Caki2 (cell line): ENCODE results near the gene GGTLC1. TPM values are rescaled to one million over a fixed set of nuclear protein-coding genes. Genes with fewer than 3 reads are reported as not detected.

Experiments
- DNase-seq: peaks from one replicate; pipeline ENCODE4 v3.0.0-alpha.2; 2015; ENCODE audit warnings: low read depth
- in situ Hi-C: cut with HindIII; loops from 2 replicates; pipeline ENCODE4 v1.10.0; 2016; ENCODE audit warnings: low sequenced_read_pairs, low pct_unique_long_range_greater_than_20kb, mixed read lengths
- total RNA-seq: library from RNA; depleted of rRNA; stranded (reverse); fragments of >200 nt; shearing (Covaris generic); gene quantifications from 2 replicates; pipeline ENCODE4 v1.2.3, GENCODE V29; 2014; ENCODE audit warnings: low replicate concordance; rRNA removed

GGTLC1 gene
- not detected in 2 replicates for total RNA-seq

GRCh38 chr20:23988561-23988960, at the start of gene GGTLC1:
GGTLC1 (minus strand) TSS chr20:23988779; CDS start chr20:23986611, 2,168 bp downstream.
- DNase-seq = no peak
- in situ Hi-C loops = no loop called here

DNA sequence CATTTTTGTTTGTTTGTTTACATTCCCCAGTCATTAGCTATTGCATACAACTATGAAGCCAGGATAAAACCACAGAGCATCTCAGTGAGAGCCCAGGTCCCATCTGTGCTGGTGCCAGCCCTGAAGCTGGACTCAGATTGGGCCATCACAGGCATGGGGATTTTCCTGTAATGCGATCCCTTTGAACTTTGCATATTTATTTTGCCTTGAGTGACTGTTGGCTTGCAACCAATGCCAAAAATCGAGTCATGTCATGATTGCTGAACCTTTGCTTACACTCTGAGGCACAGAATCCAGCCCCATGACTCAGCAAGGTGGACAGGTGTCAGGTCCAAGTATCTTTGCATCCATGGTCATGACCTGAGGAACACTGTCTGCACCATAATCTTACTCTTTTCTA, 46.2 kb upstream of the GGTLC1 start:
- peak; percentile 94 for DNase-seq
- in situ Hi-C loops = no loop called here

GRCh38 chr20:24033565-24033964, 45.0 kb upstream of the GGTLC1 start:
- in situ Hi-C loops = no loop called here
- DNase-seq = no peak

GRCh38 chr20:24033151-24033550, 44.6 kb upstream of the GGTLC1 start:
- no peak for DNase-seq
- in situ Hi-C loops = no loop called here

GRCh38 chr20:24032400-24032898, 43.9 kb upstream of the GGTLC1 start:
- no peak for DNase-seq
- in situ Hi-C loops = no loop called here

DNA sequence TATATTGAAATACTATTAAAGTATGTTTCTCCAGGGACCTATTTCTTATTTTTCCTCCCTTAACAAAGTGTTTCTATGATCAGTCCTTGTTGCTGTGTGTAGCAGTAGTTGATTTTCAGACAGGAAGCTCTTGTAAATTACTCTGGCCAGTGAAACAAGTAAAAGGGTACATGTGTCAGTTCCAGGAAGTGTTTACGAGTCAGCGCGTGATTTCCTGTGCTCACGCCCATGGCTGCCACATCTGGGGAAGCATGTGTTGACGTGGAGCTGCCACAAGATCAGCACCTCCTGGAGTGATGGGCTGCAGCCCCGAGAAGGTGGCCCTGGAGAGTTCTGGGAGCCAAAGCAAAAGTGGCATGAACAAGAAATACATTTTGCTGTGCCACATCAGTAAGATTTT, 38.6 kb upstream of the GGTLC1 start:
- no peak for DNase-seq
- in situ Hi-C loops = no loop called here

DNA sequence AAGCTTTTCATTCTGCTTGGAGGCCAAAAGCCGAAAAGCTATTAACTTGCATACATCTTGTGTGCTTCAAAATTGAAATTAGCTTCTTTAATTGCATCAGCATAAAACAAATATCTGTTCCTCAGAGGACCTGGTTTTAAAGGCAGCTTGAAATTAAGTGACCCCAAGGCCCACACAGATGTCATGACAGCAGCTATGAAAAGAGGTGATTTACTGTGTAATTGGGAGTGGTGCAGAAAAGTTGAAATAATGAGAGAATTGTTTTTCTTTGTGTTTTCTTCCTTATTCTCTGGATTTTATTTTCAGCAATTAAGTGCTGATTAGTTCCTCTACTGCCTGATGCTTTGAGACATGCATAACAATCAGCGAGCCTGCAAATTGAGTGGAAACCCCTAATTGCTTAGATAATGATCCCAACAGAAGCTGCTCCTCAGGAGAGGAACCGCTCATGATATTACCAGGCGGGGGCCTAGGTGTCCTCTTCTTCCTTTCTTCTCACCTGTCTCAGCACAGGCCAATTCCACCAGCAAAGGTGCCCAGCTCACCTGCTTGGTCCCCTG, 34.1 kb upstream of the GGTLC1 start:
- in situ Hi-C loops = no loop called here
- no peak for DNase-seq

DNA sequence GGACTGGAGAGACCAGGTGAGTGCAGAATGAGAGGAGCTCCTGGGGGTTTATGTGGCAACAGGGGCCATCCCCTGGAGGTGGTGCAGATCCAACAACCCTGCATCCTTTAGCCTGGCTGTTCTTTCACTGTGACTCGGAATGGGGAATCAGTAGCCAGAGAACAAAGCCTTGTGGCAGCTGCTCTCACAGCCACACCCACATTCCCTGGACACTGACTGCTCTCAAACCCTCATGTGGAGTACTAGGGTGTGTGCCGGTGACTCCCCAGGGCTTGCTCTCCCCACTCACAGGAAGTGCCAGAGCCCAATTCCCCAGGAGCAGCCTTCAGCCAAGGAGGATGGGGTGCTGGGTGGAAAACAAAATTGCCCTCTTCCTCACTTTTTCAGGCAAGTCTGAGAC, 30.2 kb upstream of the GGTLC1 start:
- no peak for DNase-seq
- in situ Hi-C loops = no loop called here

DNA sequence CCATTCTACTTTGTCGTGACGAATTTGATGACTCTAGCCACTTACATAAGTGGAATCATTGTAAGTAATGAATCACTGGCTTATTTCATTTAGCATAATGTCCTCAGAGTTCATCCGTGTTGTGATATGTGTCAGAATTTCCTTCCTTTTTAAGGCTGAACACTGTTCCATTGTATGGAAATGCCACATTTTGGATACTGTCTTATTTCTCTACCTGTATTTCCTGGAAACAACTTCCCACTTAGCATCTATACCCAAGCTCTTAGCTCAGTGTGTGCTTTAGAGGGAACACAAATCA, 28.8 kb upstream of the GGTLC1 start:
- DNase-seq = no peak
- in situ Hi-C loops = no loop called here

DNA sequence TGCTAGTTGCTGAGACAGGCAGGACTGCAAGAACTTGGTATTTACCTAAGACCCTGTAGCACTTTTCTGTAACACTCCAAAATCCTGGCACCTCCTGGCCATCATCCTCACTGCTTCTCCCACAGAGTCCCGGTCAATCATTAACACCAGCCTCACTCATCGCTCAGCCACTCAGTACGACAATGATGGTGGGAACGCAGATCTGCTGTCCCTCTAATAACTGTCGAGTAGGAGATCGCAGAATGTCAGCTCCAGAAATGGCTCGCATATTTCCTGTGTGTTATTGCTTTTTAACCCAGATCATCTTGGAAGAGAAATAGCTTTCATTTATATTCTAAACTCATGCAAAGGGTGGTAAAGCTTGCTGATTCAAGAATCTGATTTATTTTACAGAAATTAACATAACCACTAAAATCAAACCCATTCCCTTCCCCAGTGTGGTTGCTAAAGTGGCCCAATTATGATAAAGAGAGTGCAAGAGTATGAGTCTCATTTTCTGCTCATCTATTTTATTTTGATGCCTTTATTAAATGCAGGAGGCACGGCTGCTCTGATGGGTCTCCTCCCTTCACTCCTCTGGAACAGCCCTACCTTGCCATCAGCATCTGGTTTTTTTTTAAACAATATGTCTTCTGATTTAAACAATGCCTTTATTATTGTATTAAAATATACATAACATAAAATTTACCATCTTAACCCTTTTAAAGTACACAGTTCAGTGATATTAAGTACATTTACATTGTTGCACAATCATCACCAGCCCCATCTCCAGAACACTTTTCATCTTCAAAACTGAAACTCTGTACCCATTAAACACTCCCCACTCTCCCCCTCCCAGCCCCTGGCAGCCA, 28.3 kb upstream of the GGTLC1 start:
- no peak for DNase-seq
- in situ Hi-C loops = no loop called here

- DNase-seq = no peak
- in situ Hi-C loops = no loop called here
Measured at GRCh38 chr20:24013953-24014352, 25.4 kb upstream of the GGTLC1 start.

DNA sequence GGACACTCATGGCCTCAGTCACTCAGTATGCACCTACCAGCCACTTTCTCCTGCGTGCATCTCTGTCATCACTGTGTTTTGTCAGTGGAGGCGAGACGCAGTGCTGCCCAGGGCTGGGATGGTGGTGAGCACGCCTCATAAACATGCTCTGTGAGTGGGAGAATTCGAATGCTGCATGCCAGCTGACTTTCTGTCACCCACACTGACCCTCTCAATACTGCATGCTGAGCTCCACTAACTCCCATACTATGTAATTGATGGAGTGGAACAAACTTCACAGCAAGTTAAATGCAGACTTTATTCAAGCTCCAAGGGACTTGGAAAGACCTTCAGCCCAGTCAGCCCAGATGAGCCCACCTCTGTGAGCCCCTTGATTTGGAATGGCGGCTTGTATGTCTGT, 22.7 kb upstream of the GGTLC1 start:
- DNase-seq = no peak
- in situ Hi-C loops = no loop called here

- DNase-seq = no peak
- in situ Hi-C loops = no loop called here
Measured at GRCh38 chr20:24007758-24008157, 19.2 kb upstream of the GGTLC1 start.

DNA sequence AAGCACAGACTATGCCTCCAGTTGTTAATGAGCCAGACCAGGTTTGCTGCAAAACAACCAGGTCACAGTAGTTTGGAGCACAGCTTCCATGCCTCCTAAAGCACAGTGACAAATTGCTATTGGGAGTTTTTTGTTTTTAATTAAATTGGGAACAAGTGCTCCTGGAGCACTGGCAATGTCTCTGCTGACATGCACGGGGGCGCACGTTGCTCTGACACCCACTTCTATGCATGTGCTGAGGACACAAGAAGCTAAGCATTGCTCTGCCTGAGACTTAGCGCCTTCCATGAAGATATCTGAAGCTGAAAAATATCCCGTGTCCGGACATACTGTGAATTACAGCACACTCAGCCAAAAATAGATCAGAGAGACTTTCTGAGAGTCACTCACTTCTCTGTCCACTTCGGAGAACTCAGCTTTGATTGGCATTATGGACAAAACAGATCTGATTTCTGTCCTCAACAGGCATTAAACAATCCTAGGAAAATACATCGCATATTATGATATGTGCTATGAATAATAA, 18.6 kb upstream of the GGTLC1 start:
- in situ Hi-C loops = no loop called here
- DNase-seq = no peak

DNA sequence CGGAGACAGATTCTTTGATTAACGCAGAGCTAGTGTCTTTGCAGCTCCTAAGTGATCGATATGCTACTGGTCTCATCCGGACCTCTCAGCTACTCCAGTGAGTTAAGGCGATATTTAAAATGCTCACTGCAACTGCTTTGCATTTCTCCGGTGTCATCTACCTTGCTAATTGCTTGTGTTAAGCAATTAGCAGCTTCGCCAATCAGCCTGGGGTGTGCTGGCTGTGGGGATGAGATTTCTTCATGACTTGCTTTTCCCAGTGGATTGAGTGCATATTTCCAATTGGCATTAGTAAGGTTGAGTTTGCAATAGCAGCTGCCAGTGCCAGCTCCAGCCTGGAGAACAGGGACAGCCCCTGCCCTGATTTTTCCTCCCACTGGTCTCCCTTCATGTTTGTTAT, 18.0 kb upstream of the GGTLC1 start:
- in situ Hi-C loops = no loop called here
- DNase-seq = no peak

- no peak for DNase-seq
Measured at GRCh38 chr20:24004471-24004870, 15.9 kb upstream of the GGTLC1 start.

DNA sequence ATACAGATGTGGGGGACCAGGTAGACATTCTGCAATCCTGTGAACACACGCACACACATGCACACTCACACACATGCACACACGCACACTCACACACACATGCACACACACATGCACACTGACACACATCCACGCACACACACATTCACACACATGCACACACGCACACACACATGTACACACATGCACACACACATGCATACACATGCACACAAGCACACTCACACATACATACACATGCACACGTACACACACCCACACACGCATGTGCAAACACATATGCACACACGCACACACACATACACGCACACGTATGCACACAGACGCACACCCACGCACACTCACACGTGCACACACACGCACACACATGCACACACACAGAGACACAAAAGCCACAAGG, 14.3 kb upstream of the GGTLC1 start:
- no peak for DNase-seq
- in situ Hi-C loops = no loop called here

More at GRCh38 chr20:24004471-24004870, 15.9 kb upstream of the GGTLC1 start:
- in situ Hi-C loops = no loop called here

- in situ Hi-C loops = no loop called here
- no peak for DNase-seq
Measured at GRCh38 chr20:24001712-24002405, 13.3 kb upstream of the GGTLC1 start.

DNA sequence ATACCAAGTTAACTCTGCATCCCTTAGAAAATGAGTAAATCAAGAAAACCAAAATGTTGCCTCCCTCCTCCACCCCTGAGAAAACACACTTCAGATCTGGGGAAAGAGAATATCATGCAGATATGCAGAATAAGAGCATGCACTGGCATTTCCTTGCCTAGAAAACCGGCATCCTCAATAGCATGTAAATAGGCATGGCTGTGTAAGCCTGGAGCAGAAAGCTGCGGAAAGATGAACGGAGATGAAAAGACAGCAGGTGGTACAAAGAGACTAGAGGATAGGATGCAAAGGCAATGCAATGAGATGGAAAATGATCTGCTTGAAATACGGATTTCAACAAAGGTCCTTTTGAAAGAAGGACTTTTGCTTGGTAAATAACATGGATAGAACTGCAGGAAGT, 10.3 kb upstream of the GGTLC1 start:
- in situ Hi-C loops = no loop called here
- DNase-seq = no peak
